Ishikawa (cell line): ENCODE data around the gene PRPS1.

Experiments used
- CEBPB ChIP-seq: IDR thresholded peaks from 2 replicates; pipeline ENCODE4 v1.6.1; 2012
- CREB1 ChIP-seq: IDR thresholded peaks from 2 replicates; pipeline ENCODE4 v1.6.1; 2012; ENCODE audit warnings: low read depth
- EGR1 ChIP-seq: IDR thresholded peaks from 2 replicates; pipeline ENCODE4 v1.6.1; 2012
- EP300 ChIP-seq: IDR thresholded peaks from 2 replicates; pipeline ENCODE4 v1.6.1; 2012; ENCODE audit warnings: borderline replicate concordance
- FOXM1 ChIP-seq: IDR thresholded peaks from 2 replicates; pipeline ENCODE4 v1.6.1; 2012; ENCODE audit warnings: low read depth, borderline replicate concordance
- MAX ChIP-seq: IDR thresholded peaks from 2 replicates; pipeline ENCODE4 v1.6.1; 2012
- NFIC ChIP-seq: IDR thresholded peaks from 2 replicates; pipeline ENCODE4 v1.6.1; 2012
- RAD21 ChIP-seq: IDR thresholded peaks from 2 replicates; pipeline ENCODE4 v1.6.1; 2012; ENCODE audit warnings: low read depth
- REST ChIP-seq: IDR thresholded peaks from 2 replicates; pipeline ENCODE4 v1.6.1; 2012; ENCODE audit warnings: low read depth, mild to moderate bottlenecking
- TAF1 ChIP-seq: IDR thresholded peaks from 2 replicates; pipeline ENCODE4 v1.6.1; 2012; ENCODE audit warnings: low read depth, mild to moderate bottlenecking
- TCF12 ChIP-seq: IDR thresholded peaks from 2 replicates; pipeline ENCODE4 v1.6.1; 2012; ENCODE audit warnings: low read depth
- TEAD4 ChIP-seq: IDR thresholded peaks from 2 replicates; pipeline ENCODE4 v1.6.1; 2012
- USF1 ChIP-seq: IDR thresholded peaks from 2 replicates; pipeline ENCODE4 v1.6.1; 2012
- YY1 ChIP-seq: IDR thresholded peaks from 2 replicates; pipeline ENCODE4 v1.6.1; 2012; ENCODE audit warnings: low read depth
- ZBTB7A ChIP-seq: IDR thresholded peaks from 2 replicates; pipeline ENCODE4 v1.6.1; 2012; ENCODE audit warnings: low read depth

The PRPS1 gene

GRCh38 chrX:107699616-107700015 lies 71.3 kb downstream of the PRPS1 start:
- TF ChIP-seq REST (no peak), TCF12 (no peak), CEBPB (no peak), ZBTB7A (no peak), MAX (no peak), NFIC (no peak), RAD21 (no peak), USF1 (no peak), TEAD4 (no peak), YY1 (no peak), EGR1 (no peak), TAF1 (no peak), EP300 (no peak), CREB1 (no peak), FOXM1 (no peak)

GRCh38 chrX:107700317-107700774 lies 72.0 kb downstream of the PRPS1 start:
- TF ChIP-seq EGR1: no peak
- TF ChIP-seq MAX: no peak
- peak; percentile 47 for TF ChIP-seq USF1
- TF ChIP-seq NFIC: peak; percentile 24; the same call in 1 of the 2 replicates
- peak; percentile 40; the same call in 1 of the 2 replicates for TF ChIP-seq EP300
- no peak for TF ChIP-seq TCF12
- no peak for TF ChIP-seq CREB1
- no peak for TF ChIP-seq YY1
- no peak for TF ChIP-seq RAD21
- no peak for TF ChIP-seq TAF1
- no peak for TF ChIP-seq ZBTB7A
- TF ChIP-seq FOXM1: no peak
- TF ChIP-seq CEBPB: 0 out of 2 replicates have a peak, but pooled peaks have one; percentile 8
